ENCODE data around the gene TNFAIP8L3.
"Not testable (repeated sequence)": the region's sequence is repeated elsewhere in the genome, so short reads cannot be mapped to it uniquely, and the experiment has no call there.

The TNFAIP8L3 gene

DNA sequence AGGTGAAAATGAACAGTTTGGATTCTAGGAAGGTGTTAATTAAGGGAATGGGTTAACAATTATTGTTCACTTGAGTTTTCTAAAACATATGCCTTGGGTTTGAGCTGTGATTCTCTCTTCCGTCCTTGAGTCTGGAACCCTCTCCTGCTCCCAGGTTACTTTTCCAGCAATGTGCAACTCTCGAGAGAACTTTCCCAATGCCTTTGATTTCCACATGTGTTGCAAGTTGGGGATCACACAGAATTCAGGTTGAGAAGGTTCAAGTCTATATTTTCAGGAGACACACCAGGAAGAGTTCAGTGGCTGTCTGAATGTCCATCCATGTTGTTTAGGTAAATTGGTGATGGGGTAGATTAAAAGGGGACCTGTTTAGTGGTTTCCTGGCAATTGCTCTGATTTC, 48.7 kb downstream of the TNFAIP8L3 start:
- in situ Hi-C loops (cut with HindIII; ENCODE audit: low sequenced_read_pairs) = no loop called here
- no peak for DNase-seq (ENCODE audit: low read depth)
- no peak overlapping the region for H3K4me3 ChIP-seq (ENCODE audit: low read depth, low read length)
- TF ChIP-seq, protein P1, sequence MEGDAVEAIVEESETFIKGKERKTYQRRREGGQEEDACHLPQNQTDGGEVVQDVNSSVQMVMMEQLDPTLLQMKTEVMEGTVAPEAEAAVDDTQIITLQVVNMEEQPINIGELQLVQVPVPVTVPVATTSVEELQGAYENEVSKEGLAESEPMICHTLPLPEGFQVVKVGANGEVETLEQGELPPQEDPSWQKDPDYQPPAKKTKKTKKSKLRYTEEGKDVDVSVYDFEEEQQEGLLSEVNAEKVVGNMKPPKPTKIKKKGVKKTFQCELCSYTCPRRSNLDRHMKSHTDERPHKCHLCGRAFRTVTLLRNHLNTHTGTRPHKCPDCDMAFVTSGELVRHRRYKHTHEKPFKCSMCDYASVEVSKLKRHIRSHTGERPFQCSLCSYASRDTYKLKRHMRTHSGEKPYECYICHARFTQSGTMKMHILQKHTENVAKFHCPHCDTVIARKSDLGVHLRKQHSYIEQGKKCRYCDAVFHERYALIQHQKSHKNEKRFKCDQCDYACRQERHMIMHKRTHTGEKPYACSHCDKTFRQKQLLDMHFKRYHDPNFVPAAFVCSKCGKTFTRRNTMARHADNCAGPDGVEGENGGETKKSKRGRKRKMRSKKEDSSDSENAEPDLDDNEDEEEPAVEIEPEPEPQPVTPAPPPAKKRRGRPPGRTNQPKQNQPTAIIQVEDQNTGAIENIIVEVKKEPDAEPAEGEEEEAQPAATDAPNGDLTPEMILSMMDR (IDR thresholded peaks at IDR 0.05; ENCODE audit: low read depth, low read length, missing control alignments) = no peak

DNA sequence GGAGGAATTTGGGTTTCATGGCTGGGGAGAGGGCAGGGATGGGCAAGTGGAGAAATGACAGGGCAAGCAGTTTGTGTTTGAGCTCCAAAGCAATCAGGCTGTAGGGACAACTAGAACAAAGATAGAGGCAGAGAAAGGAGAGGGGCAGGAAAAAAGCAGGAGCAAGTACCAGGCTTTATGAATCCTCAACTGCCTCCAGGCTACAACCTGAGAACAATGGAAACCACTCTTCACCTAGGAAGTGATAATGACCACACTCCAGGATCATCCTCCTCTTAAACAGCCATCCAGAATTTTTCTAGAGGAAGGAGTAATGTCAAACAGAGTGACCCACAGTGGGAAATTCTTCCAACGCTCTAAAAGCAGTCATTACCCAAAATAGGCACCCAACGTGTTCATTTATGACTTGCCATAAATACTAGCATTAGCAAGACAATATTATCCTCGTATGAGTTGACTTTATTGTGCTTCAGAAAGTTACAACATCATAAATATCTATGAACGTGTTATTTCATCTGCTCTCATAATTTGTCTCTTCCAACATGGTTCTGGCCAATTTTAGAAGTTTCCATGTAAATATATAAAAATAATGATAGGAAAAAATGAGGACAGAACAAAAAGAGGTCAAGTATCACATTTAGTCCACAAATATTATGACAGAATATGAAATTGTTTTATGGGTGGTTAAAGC, 50.5 kb downstream of the TNFAIP8L3 start:
- no peak overlapping the region for H3K4me3 ChIP-seq (ENCODE audit: low read depth, low read length)
- TF ChIP-seq, protein P1 (IDR thresholded peaks at IDR 0.05; ENCODE audit: low read depth, low read length, missing control alignments) = no peak
- DNase-seq (ENCODE audit: low read depth) = no peak
- in situ Hi-C loops (cut with HindIII; ENCODE audit: low sequenced_read_pairs) = no loop called here

DNA sequence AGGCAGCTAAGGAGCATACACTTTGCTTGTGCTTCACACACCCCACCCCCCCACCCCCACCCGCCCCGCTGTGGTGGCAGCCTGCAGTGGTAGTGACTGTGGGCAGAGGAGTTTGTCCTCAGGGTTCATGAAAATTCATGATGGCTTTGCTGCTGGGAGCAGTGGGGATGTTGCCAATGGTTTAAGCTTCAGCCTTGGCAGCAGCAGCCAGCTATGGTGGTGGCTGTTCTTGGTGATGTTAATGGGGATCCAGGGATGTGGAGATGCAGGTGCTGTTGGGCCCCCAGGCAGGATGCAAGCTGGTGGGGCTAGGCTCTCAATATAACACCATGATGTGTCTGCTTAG, 55.8 kb downstream of the TNFAIP8L3 start:
- TF ChIP-seq, protein P1 (IDR thresholded peaks at IDR 0.05; ENCODE audit: low read depth, low read length, missing control alignments) = no peak
- in situ Hi-C loops (cut with HindIII; ENCODE audit: low sequenced_read_pairs) = no loop called here
- no peak overlapping the region for H3K4me3 ChIP-seq (ENCODE audit: low read depth, low read length)
- DNase-seq (ENCODE audit: low read depth) = no peak

DNA sequence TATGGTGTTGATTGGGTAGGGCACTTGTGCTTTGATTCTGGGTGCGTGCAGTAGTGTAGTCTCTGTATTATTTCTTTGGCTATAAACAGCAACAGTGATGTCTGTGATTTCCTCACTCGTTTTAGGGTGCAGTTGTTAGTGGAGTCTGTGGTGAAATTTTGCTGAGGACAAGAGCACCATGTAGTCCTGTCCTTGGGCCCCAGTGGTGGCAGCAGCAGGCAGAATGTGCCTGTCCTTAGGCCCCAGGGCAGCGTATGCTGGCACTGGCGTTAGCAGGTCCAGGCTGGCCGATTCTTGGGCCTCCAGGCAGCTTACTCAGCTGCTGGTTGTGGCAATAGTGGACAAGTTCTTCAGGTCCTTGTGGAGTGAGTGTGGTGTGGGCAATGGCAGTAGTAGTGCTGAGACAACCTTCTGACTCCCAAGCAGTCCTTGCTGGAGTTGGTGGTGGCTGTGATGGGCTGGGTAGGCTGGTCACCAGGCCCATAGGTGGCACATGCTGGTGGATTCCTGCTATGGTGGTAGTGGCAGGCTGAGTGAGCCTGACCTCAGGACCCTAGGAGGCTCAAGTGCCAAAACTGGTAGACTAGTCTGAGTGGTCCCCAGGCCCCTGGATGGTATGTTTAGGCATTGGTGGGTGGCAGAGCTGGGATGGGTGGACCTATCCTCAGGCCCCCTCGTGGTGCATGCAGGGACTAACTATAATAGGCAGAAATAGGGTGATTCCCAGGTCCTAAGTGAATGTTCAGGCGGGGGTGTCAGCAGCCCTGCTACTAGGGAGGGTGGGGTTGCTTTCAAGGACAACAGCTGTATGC, 56.3 kb downstream of the TNFAIP8L3 start:
- TF ChIP-seq, protein P1 (IDR thresholded peaks at IDR 0.05; ENCODE audit: low read depth, low read length, missing control alignments) = no peak
- H3K4me3 ChIP-seq (ENCODE audit: low read depth, low read length) = no peak overlapping the region
- no peak for DNase-seq (ENCODE audit: low read depth)
- in situ Hi-C loops (cut with HindIII; ENCODE audit: low sequenced_read_pairs) = no loop called here

DNA sequence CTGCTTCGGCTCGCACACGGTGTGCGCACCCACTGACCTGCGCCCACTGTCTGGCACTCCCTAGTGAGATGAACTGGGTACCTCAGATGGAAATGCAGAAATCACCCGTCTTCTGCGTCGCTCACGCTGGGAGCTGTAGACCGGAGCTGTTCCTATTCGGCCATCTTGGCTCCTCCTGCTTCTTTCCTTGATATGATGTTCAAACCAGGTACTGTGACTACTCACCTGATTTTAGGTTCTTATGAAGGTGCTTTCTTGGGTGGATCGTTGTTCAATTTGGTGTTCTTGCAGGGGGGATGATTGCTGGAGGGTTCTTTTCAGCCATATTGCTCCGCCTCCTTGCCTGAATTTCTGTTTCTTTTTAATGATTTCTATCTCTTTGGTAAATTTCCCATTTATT, 57.2 kb downstream of the TNFAIP8L3 start:
- H3K4me3 ChIP-seq (ENCODE audit: low read depth, low read length); in situ Hi-C loops (cut with HindIII; ENCODE audit: low sequenced_read_pairs); DNase-seq (ENCODE audit: low read depth): not testable (repeated sequence)

DNA sequence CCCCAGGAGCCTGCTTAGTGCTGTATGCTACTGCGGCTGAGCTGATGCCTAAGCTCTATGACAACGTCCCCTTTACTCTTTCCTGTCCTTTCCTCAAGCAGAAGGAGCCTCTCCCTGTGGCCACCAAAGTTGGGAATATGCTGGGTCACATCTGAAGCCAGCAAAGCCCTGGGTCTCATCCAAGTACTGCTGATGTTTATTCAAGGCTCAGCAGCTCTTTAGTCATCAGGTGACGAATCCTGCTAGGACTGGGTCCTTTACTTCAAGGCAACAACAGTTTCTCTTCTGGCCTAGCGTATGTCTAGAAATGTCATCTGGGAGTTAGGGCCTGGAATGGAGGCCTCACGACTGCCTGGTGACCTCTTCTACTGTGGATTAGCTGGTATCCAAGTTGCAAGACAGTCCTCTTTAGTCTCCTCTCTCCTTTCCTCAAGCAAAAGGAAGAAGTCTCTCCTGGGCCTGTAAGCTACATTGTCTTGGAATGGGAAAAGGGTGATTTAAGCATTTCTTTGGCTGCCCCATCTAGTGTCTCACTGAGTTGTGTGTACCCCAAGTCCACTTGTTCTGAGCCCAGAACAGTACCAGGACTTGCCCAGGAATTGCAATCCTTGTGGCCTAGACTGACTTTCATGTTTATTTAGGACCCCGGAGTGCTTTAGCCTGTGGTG, 63.9 kb downstream of the TNFAIP8L3 start:
- in situ Hi-C loops (cut with HindIII; ENCODE audit: low sequenced_read_pairs) = no loop called here
- no peak overlapping the region for H3K4me3 ChIP-seq (ENCODE audit: low read depth, low read length)
- no peak for DNase-seq (ENCODE audit: low read depth)
- TF ChIP-seq, protein P1 (IDR thresholded peaks at IDR 0.05; ENCODE audit: low read depth, low read length, missing control alignments) = no peak

DNA sequence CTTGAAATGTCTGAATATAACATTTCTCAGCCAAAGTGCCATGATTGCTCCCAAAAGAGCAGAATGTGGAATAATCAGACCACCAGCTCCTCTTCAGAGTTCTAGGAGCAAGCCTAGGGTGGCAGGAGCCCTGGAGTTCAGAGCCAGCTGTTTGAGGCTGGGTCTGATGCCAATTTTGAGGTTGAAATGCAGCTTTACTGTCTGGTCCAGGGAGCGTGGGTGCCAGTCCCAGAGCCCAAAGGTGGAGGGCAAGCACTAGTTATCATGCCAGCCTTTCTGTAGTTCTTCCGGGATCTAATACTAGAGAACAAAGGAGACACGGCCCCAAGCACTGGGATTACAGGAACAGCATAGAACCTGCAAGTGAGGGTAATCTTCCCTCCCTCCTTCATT, 69.3 kb downstream of the TNFAIP8L3 start:
- TF ChIP-seq, protein P1 (IDR thresholded peaks at IDR 0.05; ENCODE audit: low read depth, low read length, missing control alignments) = no peak
- in situ Hi-C loops (cut with HindIII; ENCODE audit: low sequenced_read_pairs) = no loop called here
- DNase-seq (ENCODE audit: low read depth) = no peak
- no peak overlapping the region for H3K4me3 ChIP-seq (ENCODE audit: low read depth, low read length)
